Measurements from ENCODE around the gene SCN3A.
A peak's percentile ranks its signal among the peaks of the same experiment; 100 is the strongest.

The SCN3A gene

GRCh38 chr2:165203689-165204559 lies at the start of gene SCN3A:
TSS of gene SCN3A (minus strand) at chr2:165204050. CDS start at chr2:165176394, 27,656 bp downstream.
- DNase-seq = peak; percentile 83

DNA sequence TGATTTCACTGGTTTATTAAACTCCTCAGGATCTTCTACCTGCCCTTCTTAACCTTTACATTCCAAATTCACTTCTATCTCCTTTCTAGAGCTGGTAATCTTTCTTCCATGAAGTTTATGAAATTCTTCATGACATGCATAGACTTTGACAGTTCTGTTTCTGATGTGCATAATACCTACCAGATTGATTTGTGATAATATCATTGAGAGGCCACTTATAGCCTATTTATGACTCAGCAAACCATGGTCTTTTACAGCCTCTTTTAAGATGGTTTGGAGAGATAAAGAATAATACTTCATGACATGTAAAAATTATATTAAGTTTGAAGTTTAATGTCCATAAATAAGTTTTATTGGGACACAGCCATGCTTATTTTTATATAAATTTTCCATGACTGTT lies 49.3 kb upstream of the SCN3A start:
- no peak for DNase-seq

- peak; percentile 68 for DNase-seq
These were observed 47.5 kb upstream of the SCN3A start for GRCh38 chr2:165251366-165251765.

- no peak for DNase-seq
These were observed 44.4 kb upstream of the SCN3A start for GRCh38 chr2:165248238-165248637.

- no peak for DNase-seq
These were observed 41.4 kb upstream of the SCN3A start for GRCh38 chr2:165245081-165245793.

DNA sequence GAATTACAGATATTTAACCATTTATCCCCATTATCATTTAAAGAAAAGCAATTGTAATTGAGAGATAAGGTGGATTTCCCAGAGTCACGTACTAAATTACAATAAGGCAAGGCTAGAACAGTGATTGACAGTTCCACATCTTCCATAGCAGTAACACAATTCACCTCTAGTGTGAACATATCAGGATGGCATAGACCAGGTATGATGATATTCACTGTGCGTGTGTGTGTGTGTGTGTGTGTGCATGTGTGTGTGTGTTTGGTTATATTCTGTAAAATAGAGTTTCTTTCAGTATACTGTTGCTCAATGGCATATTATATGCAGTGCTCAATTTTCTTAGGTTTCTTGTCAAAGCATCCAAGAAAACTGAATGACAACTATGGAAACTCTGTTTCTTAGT lies 37.1 kb upstream of the SCN3A start:
- DNase-seq = peak; percentile 49

GRCh38 chr2:165239856-165240515 lies 36.1 kb upstream of the SCN3A start:
- DNase-seq = no peak

DNA sequence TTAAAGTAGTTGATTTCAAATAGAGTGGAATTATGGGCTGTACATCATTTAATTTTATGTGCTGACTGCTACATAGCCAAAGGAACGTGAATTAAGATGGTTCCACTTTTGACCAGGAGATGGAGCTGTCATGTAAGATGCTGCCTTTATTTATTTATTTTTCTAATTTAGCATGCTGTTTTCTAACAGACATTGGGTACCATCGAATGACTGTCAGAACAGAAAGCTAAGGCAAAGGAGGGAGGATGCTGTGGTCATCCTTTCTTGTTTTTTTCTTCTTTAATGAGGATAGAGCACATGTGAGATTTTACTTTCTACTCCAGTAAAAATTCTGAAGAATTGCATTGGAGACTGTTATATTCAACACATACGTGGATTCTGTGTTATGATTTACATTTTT lies 35.4 kb upstream of the SCN3A start, which contains the start of gene SCN2A:
Gene SCN2A, plus strand, starts transcription at position 185 of the 400 bp plus-strand sequence. CDS start 56,410 bp downstream, outside the sequence.
- peak; percentile 88 for DNase-seq

- DNase-seq = no peak
These were observed 34.4 kb upstream of the SCN3A start for GRCh38 chr2:165238295-165238694.

DNA sequence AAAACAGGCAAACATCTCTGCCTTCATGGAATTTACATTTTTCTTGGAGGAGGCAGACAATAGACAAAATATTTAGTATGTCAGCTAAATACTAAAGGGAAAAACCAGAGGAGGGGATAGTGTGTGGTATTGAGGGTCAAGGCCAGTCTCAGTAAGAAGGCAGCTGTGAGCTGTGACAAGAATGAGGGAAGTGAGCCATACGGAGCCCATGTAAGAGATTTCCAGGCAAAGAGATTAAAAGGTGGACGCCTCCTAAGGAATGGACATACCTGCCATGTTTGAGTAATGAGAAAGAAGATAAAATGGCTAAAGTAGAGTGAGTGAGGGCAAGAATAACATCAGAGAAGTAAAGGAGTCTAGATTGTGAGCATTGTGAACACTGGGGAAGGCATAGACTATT lies 33.2 kb upstream of the SCN3A start:
- DNase-seq = no peak

- no peak for DNase-seq
These were observed 23.7 kb upstream of the SCN3A start for GRCh38 chr2:165227571-165227970.

GRCh38 chr2:165224941-165225340 lies 21.1 kb upstream of the SCN3A start:
- no peak for DNase-seq

GRCh38 chr2:165219481-165219880 lies 15.6 kb upstream of the SCN3A start:
- no peak for DNase-seq

DNA sequence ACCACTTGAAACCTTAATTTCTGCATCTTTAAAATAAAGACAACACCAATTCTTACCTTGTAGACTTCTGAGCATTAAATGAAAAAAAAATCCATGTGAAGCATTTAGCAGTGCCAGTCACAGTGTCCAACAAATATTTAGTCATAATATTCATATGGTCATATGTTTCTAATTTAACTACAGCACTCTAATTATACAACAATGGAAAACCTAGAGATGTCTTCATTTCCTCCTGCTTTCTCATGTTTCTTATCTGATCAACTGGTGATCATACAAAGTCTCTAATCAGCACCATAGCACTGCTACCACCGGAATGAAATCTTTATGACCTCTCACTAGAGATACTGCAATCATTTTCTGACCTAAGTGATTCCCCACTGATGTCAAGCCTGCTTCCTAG lies 10.2 kb upstream of the SCN3A start:
- DNase-seq = no peak

GRCh38 chr2:165208094-165208493 lies 4.2 kb upstream of the SCN3A start:
- DNase-seq = no peak

DNA sequence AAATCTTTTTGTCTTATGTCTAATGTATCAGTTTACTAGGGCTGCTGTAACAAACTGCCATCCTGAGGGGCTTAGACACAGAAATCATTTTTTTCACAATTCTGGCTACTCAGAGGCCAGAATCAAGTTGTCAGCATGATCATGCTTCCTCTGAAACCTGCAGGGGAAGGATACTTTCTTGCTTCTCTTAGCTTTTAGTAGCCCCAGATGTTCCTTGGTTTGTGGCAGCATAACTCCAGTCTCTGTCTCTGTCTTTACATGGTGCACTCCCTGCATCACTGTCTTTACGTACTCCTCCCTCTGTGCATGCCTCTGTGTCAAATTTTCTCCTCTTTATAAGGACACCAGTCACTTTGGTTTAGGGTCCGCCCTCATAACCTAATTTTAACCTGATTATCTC lies 2.0 kb upstream of the SCN3A start:
- DNase-seq = no peak

DNA sequence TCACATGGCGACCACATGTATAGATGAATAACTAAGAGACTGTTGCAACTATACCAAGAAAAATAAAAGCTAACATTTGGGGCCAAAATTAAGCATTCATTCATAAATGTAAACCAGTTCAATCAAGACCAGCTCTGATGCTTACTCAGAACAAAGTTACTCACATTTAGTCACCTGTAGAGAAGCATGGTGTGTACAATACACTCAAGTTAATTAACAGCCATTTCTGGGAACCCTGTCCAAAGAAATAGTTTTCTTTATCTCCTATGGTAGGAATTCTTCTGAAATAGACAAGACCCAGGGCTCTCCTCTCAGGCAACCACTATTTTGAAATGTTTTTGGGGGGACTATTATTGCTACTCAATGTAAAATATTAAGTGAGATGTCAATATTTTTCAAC lies 1.6 kb downstream of the SCN3A start:
- DNase-seq = peak; percentile 26

DNA sequence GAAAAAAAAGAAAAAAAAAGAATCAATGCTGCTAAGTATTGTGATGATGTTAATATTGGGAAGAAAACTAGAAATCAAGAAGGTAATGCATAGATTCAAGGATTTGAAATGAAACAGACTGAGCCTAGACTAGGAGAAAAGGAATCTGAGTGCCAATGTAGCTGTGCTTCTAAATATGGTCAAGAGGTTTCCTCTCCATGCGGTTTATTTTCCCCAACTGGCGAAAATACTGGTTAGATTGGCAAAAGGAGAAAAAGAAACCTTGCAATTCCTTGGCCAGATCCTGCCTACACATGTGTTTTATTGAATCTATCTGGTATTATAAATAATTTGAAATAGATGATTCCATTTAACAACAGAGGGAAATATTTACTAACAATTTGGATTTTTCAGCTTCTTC lies 5.7 kb downstream of the SCN3A start:
- DNase-seq = peak; percentile 39

- DNase-seq = no peak
These were observed 6.5 kb downstream of the SCN3A start for GRCh38 chr2:165197346-165197745.

DNA sequence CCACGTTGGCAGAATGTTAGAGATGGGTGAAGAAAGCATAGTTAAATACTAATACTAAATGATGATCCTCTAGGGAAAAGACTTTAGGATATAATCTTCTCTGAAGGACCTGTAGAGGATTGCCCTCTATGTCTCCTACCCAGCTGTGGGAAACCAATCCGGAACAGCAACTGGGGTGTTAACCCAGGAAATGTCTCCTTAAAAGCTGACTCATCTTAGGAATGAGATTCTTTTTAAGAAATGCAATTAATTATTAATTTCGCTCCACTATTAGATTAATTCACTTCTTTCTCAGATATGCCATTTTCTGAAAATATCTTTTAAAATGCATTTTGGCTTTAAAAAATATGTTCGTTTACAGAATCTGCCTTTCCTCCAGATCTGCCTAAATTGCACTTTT lies 7.4 kb downstream of the SCN3A start:
- no peak for DNase-seq

- DNase-seq = peak; percentile 95
These were observed 10.6 kb downstream of the SCN3A start for GRCh38 chr2:165193178-165193777.

GRCh38 chr2:165192729-165193128 lies 11.1 kb downstream of the SCN3A start:
- DNase-seq = no peak

DNA sequence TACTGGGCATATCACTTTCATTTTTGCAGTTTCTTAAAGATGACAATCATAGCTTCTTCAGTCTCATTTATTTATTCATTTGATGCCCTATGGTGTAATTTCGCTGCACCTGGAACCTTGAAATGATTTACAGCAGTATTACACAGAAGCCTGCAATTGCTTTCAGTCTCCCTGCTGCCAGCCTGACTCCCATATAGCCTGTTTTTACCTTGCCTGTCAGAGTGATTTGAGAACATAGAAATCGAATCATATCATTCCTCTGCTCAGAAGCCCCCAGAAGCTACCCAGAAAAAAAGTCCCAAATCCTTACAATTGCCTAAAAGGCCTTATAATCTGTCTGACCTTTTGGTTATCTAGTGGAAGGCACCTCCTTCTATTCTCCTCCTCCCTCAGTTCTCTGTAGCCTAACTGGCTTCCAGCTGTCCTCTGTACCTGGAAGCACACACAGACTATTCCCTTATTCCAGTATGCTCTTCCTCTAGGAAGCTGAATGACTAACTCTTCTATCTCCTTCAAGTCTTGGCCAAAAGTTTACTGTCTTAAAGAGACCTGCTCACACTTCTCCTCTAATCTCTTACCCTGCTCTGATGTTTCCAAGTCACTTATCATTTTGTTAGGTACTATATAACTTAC lies 12.6 kb downstream of the SCN3A start:
- DNase-seq = no peak
